Activated CD8-positive, alpha-beta memory T cell treated with anti-CD3 and anti-CD28 coated beads for 4 hours (primary cell): ENCODE measurements around the gene REEP5.
"Not testable (repeated sequence)": the region's sequence is repeated elsewhere in the genome, so short reads cannot be mapped to it uniquely, and the experiment has no call there.

Experiments
- DNase-seq, 2 donors: peaks; one replicate each; pipeline ENCODE4 v3.0.0-alpha.2; 2020; ENCODE audit warnings: low read depth in 2 of 2

REEP5 gene

DNA sequence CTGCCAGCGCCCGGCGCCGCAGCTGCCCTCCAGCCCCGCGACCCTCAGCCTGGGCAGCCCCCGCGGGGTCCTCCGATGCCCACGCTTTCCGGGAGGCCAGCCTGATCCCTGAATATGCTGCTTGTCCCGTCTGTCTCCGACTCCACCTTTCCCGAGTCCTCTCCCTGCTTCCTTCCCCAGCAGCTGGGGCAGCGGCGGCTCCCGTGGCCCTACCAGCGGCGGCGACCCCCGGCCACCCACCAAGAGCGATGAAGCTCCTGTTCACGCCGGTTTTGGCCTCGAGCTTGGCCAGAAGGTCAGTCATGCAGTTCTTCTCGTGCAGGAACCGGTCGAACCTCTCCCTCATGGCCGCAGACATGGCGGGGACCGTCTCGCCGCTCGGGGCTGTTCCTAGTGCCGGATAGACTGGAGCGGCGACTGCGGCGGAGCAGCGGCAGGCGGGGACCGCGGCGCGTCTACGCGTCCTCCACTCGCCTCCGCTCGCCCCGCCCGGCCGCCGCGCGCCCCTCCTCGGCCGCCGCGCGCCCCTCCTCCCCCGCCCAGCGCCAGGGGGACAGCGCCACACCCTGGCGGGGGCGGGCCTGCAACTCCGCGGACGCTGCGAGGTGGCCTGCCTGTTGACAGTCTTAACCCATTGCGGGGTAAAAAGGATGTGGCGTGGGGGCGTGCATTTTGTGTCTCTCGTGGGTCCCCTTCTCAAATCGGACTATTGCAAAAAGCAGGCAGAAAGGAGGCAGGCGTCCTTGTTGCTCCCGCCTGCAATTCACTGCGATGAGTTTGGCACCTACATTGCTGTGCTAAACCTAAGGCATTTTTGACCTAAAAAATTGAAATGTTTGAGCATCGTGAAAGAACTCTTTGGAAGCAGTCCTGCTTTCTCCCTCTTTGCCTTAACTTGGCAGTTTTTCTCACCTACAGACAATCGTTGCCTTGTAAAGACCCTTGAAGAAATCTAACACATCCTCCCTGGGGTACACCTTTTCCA lies at the start of gene REEP5:
TSS of gene REEP5 (minus strand) at position 395 of the 985 bp plus-strand sequence. CDS start at position 358, 37 bp downstream.
- DNase-seq = peak; percentile 63

GRCh38 chr5:112971276-112971675 lies 49.2 kb upstream of the REEP5 start:
- no peak for DNase-seq

DNA sequence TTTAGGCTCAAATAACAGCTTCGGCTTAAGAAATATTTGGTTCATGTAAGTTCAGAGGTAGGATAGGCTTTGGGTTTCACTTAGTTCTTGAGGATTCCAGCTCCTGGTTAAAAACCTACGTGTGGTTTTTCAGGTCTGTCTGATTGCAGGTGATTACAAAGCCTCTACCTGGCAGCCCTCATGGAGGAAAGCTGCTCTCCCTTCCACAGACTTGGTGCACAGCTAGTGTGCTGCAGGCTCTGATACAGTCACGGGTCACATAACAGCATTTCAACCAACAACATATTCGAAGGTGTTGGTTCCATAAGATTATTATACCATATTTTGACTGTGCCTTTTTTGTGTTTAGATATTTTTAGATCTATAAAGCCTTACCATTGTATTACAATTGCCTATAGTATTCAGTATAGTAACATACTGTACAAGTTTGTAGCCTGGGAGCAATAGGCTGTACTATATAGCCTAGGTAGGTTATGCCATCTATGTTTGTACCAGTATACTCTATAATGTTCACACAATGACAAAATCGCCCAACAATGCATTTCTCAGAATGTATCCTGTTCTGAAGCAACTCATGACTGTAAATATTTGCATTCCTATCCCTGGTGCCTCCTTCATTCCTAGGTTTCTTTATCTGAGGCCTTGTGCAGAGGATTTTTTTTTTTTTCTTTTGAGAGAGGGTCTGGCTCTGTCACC lies 46.5 kb upstream of the REEP5 start:
- DNase-seq = no peak

GRCh38 chr5:112967520-112968083 lies 45.6 kb upstream of the REEP5 start:
- DNase-seq = no peak

DNA sequence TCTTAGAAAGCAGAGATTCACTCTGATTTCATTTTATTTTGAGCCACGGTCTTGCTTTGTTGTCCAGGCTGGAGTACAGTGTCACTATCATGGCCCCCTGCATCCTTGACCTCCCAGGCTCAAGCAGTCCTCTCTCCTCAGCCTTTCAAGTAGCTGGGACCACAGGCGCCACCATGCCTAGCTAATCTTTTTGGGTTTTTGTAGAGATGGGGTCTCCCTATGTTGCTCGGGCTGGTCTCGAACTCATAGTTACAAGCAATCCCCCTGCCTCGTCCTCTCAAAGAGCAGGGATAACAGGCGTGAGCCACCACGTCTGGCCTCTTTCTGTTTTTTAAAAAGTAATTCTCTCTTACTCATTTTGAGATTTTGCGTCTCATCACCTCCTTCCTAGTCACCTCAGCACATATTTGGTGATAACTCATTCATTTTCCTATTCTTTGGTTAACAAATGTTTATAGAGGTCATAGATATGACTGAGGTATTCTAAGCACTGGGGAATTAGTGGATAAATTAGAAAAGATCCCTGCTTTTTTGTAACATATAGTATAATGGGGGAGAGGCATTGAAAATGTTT lies 43.8 kb upstream of the REEP5 start:
- DNase-seq = no peak

DNA sequence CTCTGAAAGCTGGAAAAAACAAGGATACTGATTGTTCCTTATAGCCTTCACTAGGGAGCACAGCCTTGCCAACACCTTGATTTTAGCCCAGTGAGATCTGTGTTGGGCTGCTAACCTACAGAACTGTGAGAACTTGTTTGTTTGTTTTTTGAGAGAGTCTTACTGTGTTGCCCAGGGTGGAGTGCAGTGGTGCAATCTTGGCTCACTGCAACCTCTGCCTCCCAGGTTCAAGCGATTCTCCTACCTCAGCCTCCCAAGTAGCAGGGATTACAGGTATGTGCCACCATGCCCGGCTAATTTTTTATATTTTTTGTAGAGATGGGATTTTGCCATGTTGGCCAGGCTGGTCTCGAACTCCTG lies 41.3 kb upstream of the REEP5 start:
- DNase-seq = not testable (repeated sequence)

DNA sequence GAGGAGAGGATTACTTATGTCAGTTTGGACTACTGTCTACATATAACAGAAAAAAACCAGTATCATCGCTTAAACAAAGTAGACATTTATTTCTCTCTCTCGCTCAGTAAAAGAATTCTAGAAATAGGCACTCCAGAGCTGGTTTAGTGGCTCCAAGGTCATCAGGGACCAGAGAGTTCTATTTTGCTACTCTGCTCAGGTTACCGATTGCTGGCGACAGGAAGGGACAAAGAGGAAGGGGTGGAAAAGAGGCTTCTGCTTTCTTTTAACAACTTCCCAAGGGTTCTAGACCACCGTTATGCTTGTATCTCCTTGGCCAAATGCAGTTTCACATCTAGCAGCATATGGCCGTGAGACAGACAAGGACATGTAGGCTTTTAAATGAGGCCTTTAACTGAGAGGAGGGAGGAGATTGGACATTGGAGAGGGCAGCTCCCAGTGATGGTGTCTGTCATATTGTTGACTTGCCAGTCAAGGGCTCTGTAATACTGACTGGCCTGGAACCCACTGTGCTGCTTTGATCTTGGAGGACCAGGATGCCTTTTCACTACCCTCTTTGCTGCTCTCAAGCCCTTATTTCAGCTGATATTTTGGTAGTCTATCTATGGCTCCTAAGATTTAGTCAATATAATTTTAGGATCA lies 39.0 kb upstream of the REEP5 start:
- no peak for DNase-seq

DNA sequence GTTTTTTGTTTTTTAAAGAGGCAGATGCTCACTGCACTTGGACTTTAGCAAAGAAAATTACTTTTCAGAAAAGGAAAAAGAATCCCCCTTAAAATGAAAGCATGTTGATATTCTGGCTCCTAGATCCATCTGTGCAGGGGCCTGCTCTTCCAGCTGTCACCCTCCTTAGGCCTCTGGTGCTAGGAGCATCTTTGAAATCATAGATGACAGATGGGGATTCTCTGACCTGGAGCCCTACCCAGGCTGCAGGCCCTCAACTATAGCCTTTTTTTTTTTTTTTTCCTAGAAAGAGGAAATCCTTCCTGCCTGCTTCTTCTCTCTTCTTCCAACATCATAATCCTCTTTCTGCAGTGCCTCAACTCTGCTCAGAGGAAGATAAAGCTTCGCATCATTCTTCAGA lies 38.3 kb upstream of the REEP5 start:
- DNase-seq = no peak

DNA sequence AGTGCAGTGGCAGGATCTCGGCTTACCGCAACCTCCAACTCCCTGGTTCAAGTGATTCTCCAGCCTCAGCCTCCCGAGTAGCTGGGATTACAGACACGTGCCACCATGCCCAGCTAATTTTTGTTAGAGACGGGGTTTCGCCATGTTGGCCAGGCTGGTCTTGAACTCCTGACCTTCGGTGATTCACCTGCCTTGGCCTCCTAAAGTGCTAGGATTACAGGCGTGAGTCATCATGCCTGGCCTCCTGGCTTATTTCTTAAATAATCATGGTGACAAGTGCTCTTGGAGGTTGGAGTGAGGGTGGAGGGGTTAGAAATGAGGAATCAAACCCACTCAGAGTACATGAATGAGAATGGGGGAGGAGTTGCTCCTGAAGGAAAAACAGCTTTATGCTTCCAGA lies 37.8 kb upstream of the REEP5 start:
- not testable (repeated sequence) for DNase-seq

- DNase-seq = no peak
These were observed 36.4 kb upstream of the REEP5 start for GRCh38 chr5:112958093-112959088.

- no peak for DNase-seq
These were observed 35.2 kb upstream of the REEP5 start for GRCh38 chr5:112957036-112957808.

- DNase-seq = no peak
These were observed 34.6 kb upstream of the REEP5 start for GRCh38 chr5:112956606-112957005.

- no peak for DNase-seq
These were observed 29.2 kb upstream of the REEP5 start for GRCh38 chr5:112951124-112951702.

DNA sequence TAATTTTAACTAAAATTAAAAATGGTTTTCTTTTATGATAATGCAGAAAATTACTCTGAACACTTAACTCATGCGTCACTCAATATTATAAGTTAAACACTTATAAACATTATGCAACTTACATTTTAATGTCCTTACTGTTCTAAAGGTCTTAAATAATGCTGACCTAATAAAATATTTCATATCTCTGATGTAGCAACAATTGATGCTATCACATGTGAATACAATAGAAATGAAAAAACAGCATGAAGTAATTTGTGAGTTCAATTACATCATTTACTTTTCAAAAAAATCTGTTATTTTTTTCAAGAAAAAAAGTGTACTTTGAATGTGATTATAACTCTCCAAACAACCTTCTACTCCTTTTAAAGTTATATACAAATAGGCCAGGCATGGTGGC lies 26.4 kb upstream of the REEP5 start:
- DNase-seq = no peak

DNA sequence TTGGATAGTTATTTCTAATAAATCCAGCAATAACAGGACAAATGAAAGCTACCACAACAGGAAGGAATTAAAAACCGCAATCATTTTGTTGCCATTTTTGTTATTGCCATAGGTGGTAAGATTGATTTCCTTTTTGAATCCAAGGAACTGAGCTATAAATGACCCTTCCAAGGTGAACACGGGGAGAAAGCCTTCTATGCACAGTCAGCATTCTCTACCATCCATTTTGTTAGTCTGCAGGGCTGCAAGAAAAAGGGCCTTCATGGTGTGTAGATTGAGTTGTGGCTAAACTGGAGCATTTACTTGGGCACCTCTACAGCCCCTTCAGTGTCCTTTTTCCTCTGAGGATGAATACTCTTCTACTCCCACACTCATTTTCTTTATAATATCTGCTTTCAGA lies 18.6 kb upstream of the REEP5 start:
- DNase-seq = no peak

- no peak for DNase-seq
These were observed 16.3 kb upstream of the REEP5 start for GRCh38 chr5:112938286-112938685.

- no peak for DNase-seq
These were observed 13.6 kb upstream of the REEP5 start for GRCh38 chr5:112935675-112936074.

- DNase-seq = no peak
These were observed 12.3 kb upstream of the REEP5 start for GRCh38 chr5:112934366-112934663.

GRCh38 chr5:112933651-112934365 lies 11.8 kb upstream of the REEP5 start:
- no peak for DNase-seq
